ENCODE data around the gene SECISBP2L.

SECISBP2L gene

GRCh38 chr15:49046220-49047102 lies at the start of gene SECISBP2L:
TSS of gene SECISBP2L (minus strand) at chr15:49046446. CDS start at chr15:49046299, 147 bp downstream.
- DNase-seq (ENCODE audit: low spot score): peak; percentile 95
- H3K27ac ChIP-seq: peak within 1 kb of the TSS; percentile 79
- TF ChIP-seq CTCF (conservative IDR thresholded peaks at IDR 0.05; ENCODE audit: low read depth): peak; percentile 55
- CTCF ChIA-PET: interaction anchor here (0.7 kb wide), 1 partner anchor 72 kb away, joined by 3 read pairs; no protein-coding TSS in a partner anchor
- POLR2A ChIA-PET (ENCODE audit: low non-redundant PET): interaction anchor here (0.6 kb wide), 1 partner anchor 10 kb away, joined by 6 read pairs; no protein-coding TSS in a partner anchor

- CTCF ChIA-PET: interaction anchor here (0.6 kb wide), 1 partner anchor 52 kb away, joined by 3 read pairs; no protein-coding TSS in a partner anchor
- TF ChIP-seq CTCF (conservative IDR thresholded peaks at IDR 0.05; ENCODE audit: low read depth): no peak
- POLR2A ChIA-PET (ENCODE audit: low non-redundant PET): no interaction called here
- no peak overlapping the region for H3K27ac ChIP-seq
- no peak for DNase-seq (ENCODE audit: low spot score)
Measured at GRCh38 chr15:49094923-49095322, 48.7 kb upstream of the SECISBP2L start.

GRCh38 chr15:49093252-49094105 lies 47.2 kb upstream of the SECISBP2L start:
- POLR2A ChIA-PET (ENCODE audit: low non-redundant PET): no interaction called here
- CTCF ChIA-PET: no interaction called here

GRCh38 chr15:49088996-49089395 lies 42.8 kb upstream of the SECISBP2L start:
- no peak for TF ChIP-seq CTCF (conservative IDR thresholded peaks at IDR 0.05; ENCODE audit: low read depth)
- ChIA-PET CTCF (interaction anchor here (1.1 kb wide), 1 partner anchor 86 kb away, joined by 5 read pairs; no protein-coding TSS in a partner anchor), POLR2A (ENCODE audit: low non-redundant PET) (no interaction called here)

More at GRCh38 chr15:49093252-49094105, 47.2 kb upstream of the SECISBP2L start:
- no peak for TF ChIP-seq CTCF (conservative IDR thresholded peaks at IDR 0.05; ENCODE audit: low read depth)
- no peak for DNase-seq (ENCODE audit: low spot score)
- no peak overlapping the region for H3K27ac ChIP-seq

GRCh38 chr15:49085696-49086459 lies 39.6 kb upstream of the SECISBP2L start:
- no peak for DNase-seq (ENCODE audit: low spot score)
- no peak for TF ChIP-seq CTCF (conservative IDR thresholded peaks at IDR 0.05; ENCODE audit: low read depth)
- CTCF ChIA-PET: interaction anchor here (0.7 kb wide), 1 partner anchor 85 kb away, joined by 3 read pairs; no protein-coding TSS in a partner anchor
- POLR2A ChIA-PET (ENCODE audit: low non-redundant PET): no interaction called here
- no peak overlapping the region for H3K27ac ChIP-seq

More at GRCh38 chr15:49088996-49089395, 42.8 kb upstream of the SECISBP2L start:
- no peak overlapping the region for H3K27ac ChIP-seq
- no peak for DNase-seq (ENCODE audit: low spot score)
